ENCODE data around the gene SUPT7L. TPM values are rescaled to one million over a fixed set of nuclear protein-coding genes. Genes with fewer than 3 reads are reported as not detected.

SUPT7L gene
- total and polyA plus RNA-seq, 4 donors, result 22.0 to 40.0 (median 26.7) TPM

- Histone ChIP-seq H3K27ac (ENCODE audit: low read depth in 1 of 2, low read length in 1 of 2) (peak overlapping the region in 1 of 2 donors; percentile 73), H3K9me3 (ENCODE audit: control insufficient read depth in 4 of 4, insufficient read depth in 3 of 4, low read length in 3 of 4) (no peaks in the 10 kb centered on the region), H3K4me3 (no peak overlapping the region), H3K9ac (ENCODE audit: insufficient read depth in 1 of 2, low read length in 2 of 2) (no peak overlapping the region), H3K27me3 (ENCODE audit: control insufficient read depth in 3 of 3, insufficient read depth in 3 of 3, low read length in 2 of 3) (no peaks in the 10 kb centered on the region), H3K4me1 (ENCODE audit: control insufficient read depth in 5 of 5, insufficient read depth in 5 of 5, low read length in 5 of 5) (peaks cover 0 to 11% (median 6%) of the 10 kb centered on the region in 5 donors), H3K36me3 (ENCODE audit: control insufficient read depth in 4 of 4, insufficient read depth in 4 of 4, low read length in 4 of 4) (no peaks in the 10 kb centered on the region)
- ATAC-seq (ENCODE audit: insufficient read depth, low FRiP score) (no peak), DNase-seq (no peak)
- whole genome bisulfite sequencing, 2 donors, result 76 to 88% methylated on average over 5 of the region's 5 CpGs
- TF ChIP-seq CTCF (IDR thresholded peaks at IDR 0.05; ENCODE audit: control extremely low read depth, extremely low read depth), result no peak
Measured at GRCh38 chr2:27711804-27712203, 48.4 kb upstream of the SUPT7L start.

GRCh38 chr2:27710640-27711430 is 47.4 kb upstream of the SUPT7L start:
- Histone ChIP-seq H3K36me3 (ENCODE audit: control insufficient read depth in 4 of 4, insufficient read depth in 4 of 4, low read length in 4 of 4) (no peaks in the 10 kb centered on the region), H3K27ac (ENCODE audit: low read depth in 1 of 2, low read length in 1 of 2) (peak overlapping the region in 1 of 2 donors; percentile 49), H3K27me3 (ENCODE audit: control insufficient read depth in 3 of 3, insufficient read depth in 3 of 3, low read length in 2 of 3) (no peaks in the 10 kb centered on the region), H3K4me3 (no peak overlapping the region), H3K9ac (ENCODE audit: insufficient read depth in 1 of 2, low read length in 2 of 2) (no peak overlapping the region), H3K4me1 (ENCODE audit: control insufficient read depth in 5 of 5, insufficient read depth in 5 of 5, low read length in 5 of 5) (peaks cover 0 to 9% (median 8%) of the 10 kb centered on the region in 5 donors), H3K9me3 (ENCODE audit: control insufficient read depth in 4 of 4, insufficient read depth in 3 of 4, low read length in 3 of 4) (no peaks in the 10 kb centered on the region)
- ATAC-seq (ENCODE audit: insufficient read depth, low FRiP score) (no peak), DNase-seq (no peak)
- no peak for TF ChIP-seq CTCF (IDR thresholded peaks at IDR 0.05; ENCODE audit: control extremely low read depth, extremely low read depth)
- 87% methylated on average over 8 of the region's 8 CpGs for WGBS, 2 donors

GRCh38 chr2:27709960-27710575 is 46.7 kb upstream of the SUPT7L start:
- no peak overlapping the region for H3K9ac ChIP-seq (ENCODE audit: insufficient read depth in 1 of 2, low read length in 2 of 2)
- H3K27ac ChIP-seq (ENCODE audit: low read depth in 1 of 2, low read length in 1 of 2), result peak overlapping the region in 1 of 2 donors; percentile 29
- no peak overlapping the region for H3K4me3 ChIP-seq
- H3K4me1 ChIP-seq (ENCODE audit: control insufficient read depth in 5 of 5, insufficient read depth in 5 of 5, low read length in 5 of 5), result peaks cover 0 to 15% (median 3%) of the 10 kb centered on the region in 5 donors
- no peaks in the 10 kb centered on the region for H3K27me3 ChIP-seq (ENCODE audit: control insufficient read depth in 3 of 3, insufficient read depth in 3 of 3, low read length in 2 of 3)
- no peaks in the 10 kb centered on the region for H3K9me3 ChIP-seq (ENCODE audit: control insufficient read depth in 4 of 4, insufficient read depth in 3 of 4, low read length in 3 of 4)
- no peak for DNase-seq
- WGBS, 2 donors, result 93% methylated on average over 7 of the region's 7 CpGs
- no peaks in the 10 kb centered on the region for H3K36me3 ChIP-seq (ENCODE audit: control insufficient read depth in 4 of 4, insufficient read depth in 4 of 4, low read length in 4 of 4)
- TF ChIP-seq CTCF (IDR thresholded peaks at IDR 0.05; ENCODE audit: control extremely low read depth, extremely low read depth), result no peak
- no peak for ATAC-seq (ENCODE audit: insufficient read depth, low FRiP score)

Data from lung (tissue), 12 donors.